Mucosa of stomach (tissue), 1 donor: ENCODE measurements around the gene TPST1.
"Not testable (repeated sequence)": the region's sequence is repeated elsewhere in the genome, so short reads cannot be mapped to it uniquely, and the experiment has no call there.

Experiments
- H3K27me3 ChIP-seq: one replicate; pipeline ENCODE4 v1.7.0; 2013; ENCODE audit warnings: mild to moderate bottlenecking, low read length; ENCODE audit not compliant: control insufficient read depth, insufficient read depth
- H3K36me3 ChIP-seq: one replicate; pipeline ENCODE4 v1.7.0; 2013; ENCODE audit warnings: low read length; ENCODE audit not compliant: control insufficient read depth, insufficient read depth
- H3K4me1 ChIP-seq: one replicate; pipeline ENCODE4 v1.7.0; 2013; ENCODE audit warnings: mild to moderate bottlenecking, low read length; ENCODE audit not compliant: control insufficient read depth, insufficient read depth
- H3K4me3 ChIP-seq: one replicate; pipeline ENCODE4 v1.7.0; 2013; ENCODE audit warnings: low read length
- H3K9ac ChIP-seq: one replicate; pipeline ENCODE4 v1.7.0; 2013; ENCODE audit warnings: mild to moderate bottlenecking, low read length, moderate library complexity
- H3K9me3 ChIP-seq: one replicate; pipeline ENCODE4 v1.7.0; 2013; ENCODE audit warnings: mild to moderate bottlenecking, low read length, moderate library complexity; ENCODE audit not compliant: control insufficient read depth
- donor health status: Pancreatic carcinoma.

The TPST1 gene

DNA sequence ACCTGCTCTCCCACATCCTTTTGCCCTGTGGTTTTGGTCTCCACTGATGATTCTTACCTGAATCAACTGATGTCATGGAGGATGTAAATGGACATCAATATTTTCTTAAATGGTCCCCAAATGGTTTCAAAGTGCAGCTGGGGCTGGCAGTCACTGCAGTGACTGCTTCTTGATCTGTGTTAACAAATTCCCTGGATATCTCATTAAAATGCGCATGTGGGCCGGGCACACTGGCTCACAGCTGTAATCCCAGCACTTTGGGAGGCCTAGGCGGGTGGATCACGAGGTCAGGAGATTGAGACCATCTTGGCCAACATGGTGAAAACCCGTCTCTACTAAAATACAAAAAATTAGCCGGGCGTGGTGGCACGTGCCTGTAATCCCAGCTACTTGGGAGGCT, 30.1 kb upstream of the TPST1 start:
- H3K9ac ChIP-seq = not testable (repeated sequence)

DNA sequence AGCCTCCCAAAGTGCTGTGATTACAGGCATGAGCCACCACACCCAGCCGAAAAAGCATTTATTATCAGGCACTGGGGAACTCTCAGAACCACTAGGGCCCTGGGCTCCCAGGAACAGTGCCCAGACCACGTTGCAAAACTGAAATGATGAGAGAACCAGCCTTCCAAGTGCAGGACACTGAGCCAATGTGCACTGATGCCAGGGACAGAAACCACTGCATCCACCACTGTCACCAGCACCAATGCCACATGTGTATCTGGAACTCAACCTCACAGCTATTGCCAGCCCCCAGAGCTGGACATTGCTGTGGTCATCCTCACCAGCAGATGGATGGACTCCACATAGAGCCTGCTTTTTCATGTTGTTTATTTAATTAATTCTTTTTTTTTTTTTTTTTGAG, 28.2 kb upstream of the TPST1 start:
- no peaks in the 10 kb centered on the region for H3K27me3 ChIP-seq
- H3K9me3 ChIP-seq = no peaks in the 10 kb centered on the region
- no peaks in the 10 kb centered on the region for H3K4me1 ChIP-seq
- no peak overlapping the region for H3K4me3 ChIP-seq
- H3K36me3 ChIP-seq = no peaks in the 10 kb centered on the region
- H3K9ac ChIP-seq = no peak overlapping the region

More for the DNA sequence above, 30.1 kb upstream of the TPST1 start:
- not testable (repeated sequence) for H3K36me3 ChIP-seq, H3K4me1 ChIP-seq, H3K9me3 ChIP-seq, H3K4me3 ChIP-seq, H3K27me3 ChIP-seq

DNA sequence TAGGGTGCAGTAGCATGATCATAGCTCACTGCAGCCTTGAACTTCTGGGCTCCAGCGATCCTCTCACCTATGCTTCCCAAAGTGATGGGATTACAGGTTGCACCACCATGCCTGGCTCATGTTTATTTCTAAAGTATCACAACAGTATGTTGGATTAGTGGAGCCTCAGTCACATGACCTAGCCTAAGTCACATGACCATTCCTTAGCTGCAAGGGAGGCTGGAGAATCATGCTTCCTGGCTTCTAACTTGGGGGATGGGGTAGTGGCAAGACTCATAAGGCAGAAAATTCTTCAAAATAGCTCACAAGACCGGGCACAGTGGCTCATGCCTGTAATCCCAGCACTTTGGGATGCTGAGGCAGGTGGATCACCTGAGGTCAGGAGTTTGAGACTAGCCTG, 26.9 kb upstream of the TPST1 start:
- Histone ChIP-seq H3K36me3 (no peaks in the 10 kb centered on the region), H3K27me3 (no peaks in the 10 kb centered on the region), H3K4me1 (peaks cover 1% of the 10 kb centered on the region), H3K9me3 (no peaks in the 10 kb centered on the region), H3K4me3 (no peak overlapping the region), H3K9ac (no peak overlapping the region)

DNA sequence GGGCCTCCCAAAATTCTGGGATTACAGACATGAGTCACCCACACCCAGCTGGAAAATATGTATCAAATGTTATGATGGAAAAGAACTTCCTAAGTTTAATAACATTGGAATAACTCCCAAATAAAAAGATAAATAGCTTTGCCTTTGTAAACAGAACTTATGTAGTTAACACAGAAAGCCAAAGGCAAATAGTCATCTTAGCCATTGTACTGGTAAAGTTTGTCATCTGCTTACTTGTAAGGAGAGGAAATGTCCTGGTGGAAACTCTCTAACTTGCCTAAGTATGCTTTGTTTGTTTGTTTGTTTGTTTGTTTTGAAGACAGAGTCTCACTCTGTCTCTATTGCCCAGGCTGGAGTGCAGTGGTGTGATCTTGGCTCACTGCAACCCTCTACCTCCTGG, 23.8 kb upstream of the TPST1 start:
- no peaks in the 10 kb centered on the region for H3K36me3 ChIP-seq
- peaks cover 12% of the 10 kb centered on the region for H3K4me1 ChIP-seq
- H3K27me3 ChIP-seq = no peaks in the 10 kb centered on the region
- no peaks in the 10 kb centered on the region for H3K9me3 ChIP-seq
- no peak overlapping the region for H3K9ac ChIP-seq
- no peak overlapping the region for H3K4me3 ChIP-seq

DNA sequence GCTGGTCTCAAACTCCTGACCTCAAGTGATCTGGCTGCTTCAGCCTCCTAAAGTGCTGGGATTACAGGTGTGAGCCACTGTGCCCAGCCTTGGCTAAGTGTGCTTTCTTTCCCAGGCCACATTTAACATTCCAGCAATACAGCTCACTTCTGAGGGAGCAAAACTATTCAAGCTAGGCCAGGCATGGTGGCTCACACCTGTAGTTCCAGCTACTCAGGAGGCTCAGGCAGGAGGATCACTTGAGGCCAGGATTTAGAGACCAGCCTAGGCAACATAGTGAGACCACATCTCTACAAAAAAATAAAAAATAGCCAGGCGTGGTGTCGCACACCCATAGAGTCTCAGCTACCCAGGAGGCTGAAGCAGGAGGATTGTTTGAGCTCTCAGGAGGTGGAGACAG, 23.3 kb upstream of the TPST1 start:
- Histone ChIP-seq H3K36me3 (no peaks in the 10 kb centered on the region), H3K4me3 (no peak overlapping the region), H3K9me3 (no peaks in the 10 kb centered on the region), H3K4me1 (peaks cover 12% of the 10 kb centered on the region), H3K27me3 (no peaks in the 10 kb centered on the region), H3K9ac (no peak overlapping the region)

DNA sequence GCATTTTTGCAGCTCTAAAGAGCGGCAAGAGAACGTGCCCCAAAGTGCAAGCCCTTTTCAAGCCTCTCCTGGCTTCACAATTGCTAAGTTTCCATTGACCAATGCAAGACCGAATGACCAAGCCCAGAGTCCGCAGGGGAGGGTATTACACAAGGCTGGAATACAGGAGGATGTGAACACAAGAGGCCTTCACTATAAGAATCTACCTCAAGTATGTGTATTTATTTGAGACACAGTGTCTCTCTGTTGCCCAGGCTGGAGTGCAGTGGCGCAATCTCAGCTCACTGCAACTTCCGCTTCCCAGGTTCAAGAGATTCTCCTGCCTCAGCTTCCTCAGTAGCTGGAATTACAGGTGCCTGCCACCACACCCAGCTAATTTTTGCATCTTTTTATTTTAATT, 22.2 kb upstream of the TPST1 start:
- no peaks in the 10 kb centered on the region for H3K36me3 ChIP-seq
- no peaks in the 10 kb centered on the region for H3K27me3 ChIP-seq
- H3K4me1 ChIP-seq = peaks cover 12% of the 10 kb centered on the region
- H3K4me3 ChIP-seq = no peak overlapping the region
- H3K9ac ChIP-seq = no peak overlapping the region
- H3K9me3 ChIP-seq = no peaks in the 10 kb centered on the region

DNA sequence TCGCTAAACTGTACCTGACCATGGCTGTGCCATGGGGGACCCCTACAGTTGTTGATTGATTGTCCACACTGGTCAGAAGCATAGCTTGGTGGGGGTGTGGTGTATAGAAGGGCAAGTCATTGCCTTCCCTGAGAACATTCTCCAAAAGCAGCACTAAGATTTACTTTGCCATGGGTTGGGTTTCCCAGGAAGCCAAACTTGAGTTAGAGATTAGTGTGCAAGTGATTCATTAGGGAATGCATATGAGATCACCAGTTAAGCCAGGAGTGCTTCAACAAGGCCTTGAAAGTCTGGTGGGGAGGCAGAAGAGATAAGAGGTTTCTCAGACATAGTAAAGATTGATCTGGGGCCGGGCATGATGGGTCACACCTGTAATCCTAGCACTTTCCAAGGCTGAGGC, 21.4 kb upstream of the TPST1 start:
- no peaks in the 10 kb centered on the region for H3K27me3 ChIP-seq
- no peak overlapping the region for H3K9ac ChIP-seq
- H3K4me1 ChIP-seq = peaks cover 12% of the 10 kb centered on the region
- H3K4me3 ChIP-seq = no peak overlapping the region
- no peaks in the 10 kb centered on the region for H3K36me3 ChIP-seq
- H3K9me3 ChIP-seq = no peaks in the 10 kb centered on the region

DNA sequence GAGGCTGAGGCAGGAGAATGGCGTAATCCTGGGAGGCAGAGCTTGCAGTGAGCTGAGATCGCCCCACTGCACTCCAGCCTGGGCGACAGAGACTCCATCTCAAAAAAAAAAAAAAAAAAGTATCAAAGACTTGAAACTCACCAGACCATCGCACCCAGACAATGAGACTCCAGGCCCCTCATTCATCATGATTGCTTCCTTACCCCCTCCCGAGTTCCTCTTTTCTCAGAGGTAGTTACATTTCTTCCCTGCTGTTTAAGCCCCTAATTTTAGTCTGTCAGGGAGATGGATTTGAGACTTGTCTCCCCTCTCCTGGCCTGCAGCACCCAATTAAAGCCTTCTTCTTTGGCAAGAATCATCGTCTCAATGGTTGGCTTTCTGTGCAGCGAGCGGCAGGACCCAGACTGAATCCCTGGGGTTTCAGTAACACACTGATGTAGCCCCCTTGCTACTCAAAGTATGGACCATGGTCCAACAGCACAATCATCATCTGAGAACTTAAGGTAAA, 19.4 kb upstream of the TPST1 start:
- Histone ChIP-seq H3K36me3 (no peaks in the 10 kb centered on the region), H3K9me3 (no peaks in the 10 kb centered on the region), H3K9ac (no peak overlapping the region), H3K27me3 (no peaks in the 10 kb centered on the region), H3K4me1 (peaks cover 12% of the 10 kb centered on the region), H3K4me3 (no peak overlapping the region)

DNA sequence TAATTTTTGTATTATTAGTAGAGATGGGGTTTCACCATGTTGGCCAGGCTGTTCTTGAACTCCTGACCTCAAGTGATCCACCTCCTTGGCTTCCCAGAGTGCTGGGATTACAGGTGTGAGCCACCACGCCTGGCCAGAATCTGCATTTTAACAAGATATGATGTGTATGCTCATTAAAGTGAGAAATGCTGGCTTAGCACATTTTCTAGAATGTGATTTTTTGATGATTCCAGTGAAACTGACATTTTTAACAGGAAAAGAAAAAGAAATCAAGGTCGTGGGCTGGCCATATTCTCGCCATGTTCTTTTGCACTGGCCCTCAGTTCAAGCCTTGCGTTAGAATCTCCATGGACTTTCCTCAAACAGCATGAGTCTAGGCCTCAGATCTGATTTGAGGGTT, 18.1 kb upstream of the TPST1 start:
- H3K36me3 ChIP-seq = no peaks in the 10 kb centered on the region
- H3K9ac ChIP-seq = no peak overlapping the region
- H3K27me3 ChIP-seq = no peaks in the 10 kb centered on the region
- no peaks in the 10 kb centered on the region for H3K9me3 ChIP-seq
- H3K4me3 ChIP-seq = no peak overlapping the region
- peaks cover 12% of the 10 kb centered on the region for H3K4me1 ChIP-seq

DNA sequence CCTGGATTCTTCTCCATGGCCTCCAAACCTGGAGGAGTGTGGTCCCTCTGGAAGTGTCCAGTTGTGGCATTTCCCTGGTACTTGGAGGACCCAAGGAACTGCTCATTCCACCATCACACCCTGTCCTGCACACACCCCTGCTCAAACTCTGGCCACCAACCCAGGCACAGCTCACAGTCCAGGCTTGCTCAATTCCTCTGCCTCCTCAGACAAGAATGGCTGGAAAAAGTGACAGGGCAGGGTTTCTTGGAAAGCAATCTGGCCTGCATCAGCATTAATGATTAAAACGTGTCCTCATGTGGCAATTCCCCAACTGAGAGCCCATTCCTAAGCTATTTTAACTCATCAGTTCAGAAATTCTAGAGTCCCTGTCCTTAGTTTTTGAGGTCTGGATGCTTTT, 17.2 kb upstream of the TPST1 start:
- Histone ChIP-seq H3K36me3 (no peaks in the 10 kb centered on the region), H3K4me3 (no peak overlapping the region), H3K27me3 (no peaks in the 10 kb centered on the region), H3K9me3 (no peaks in the 10 kb centered on the region), H3K4me1 (peaks cover 12% of the 10 kb centered on the region), H3K9ac (no peak overlapping the region)

DNA sequence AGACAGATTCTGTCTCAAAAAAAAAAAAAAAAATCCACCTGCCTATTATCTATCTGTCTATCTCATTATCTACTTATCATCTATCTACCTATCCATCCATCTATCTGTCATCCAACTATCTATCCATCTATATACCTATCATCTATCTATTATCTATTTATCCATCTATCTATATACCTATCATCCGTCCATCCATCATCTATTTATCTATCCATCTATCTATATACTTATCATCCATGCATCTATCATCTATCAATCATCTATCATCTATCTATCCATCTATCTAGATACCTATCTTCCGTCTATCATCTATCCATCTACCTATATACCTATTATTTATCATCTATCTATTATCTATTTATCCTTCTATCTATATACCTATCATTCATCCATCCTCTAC, 16.5 kb upstream of the TPST1 start:
- H3K4me3 ChIP-seq = no peak overlapping the region
- no peaks in the 10 kb centered on the region for H3K36me3 ChIP-seq
- peaks cover 7% of the 10 kb centered on the region for H3K4me1 ChIP-seq
- H3K27me3 ChIP-seq = no peaks in the 10 kb centered on the region
- H3K9ac ChIP-seq = no peak overlapping the region
- no peaks in the 10 kb centered on the region for H3K9me3 ChIP-seq

DNA sequence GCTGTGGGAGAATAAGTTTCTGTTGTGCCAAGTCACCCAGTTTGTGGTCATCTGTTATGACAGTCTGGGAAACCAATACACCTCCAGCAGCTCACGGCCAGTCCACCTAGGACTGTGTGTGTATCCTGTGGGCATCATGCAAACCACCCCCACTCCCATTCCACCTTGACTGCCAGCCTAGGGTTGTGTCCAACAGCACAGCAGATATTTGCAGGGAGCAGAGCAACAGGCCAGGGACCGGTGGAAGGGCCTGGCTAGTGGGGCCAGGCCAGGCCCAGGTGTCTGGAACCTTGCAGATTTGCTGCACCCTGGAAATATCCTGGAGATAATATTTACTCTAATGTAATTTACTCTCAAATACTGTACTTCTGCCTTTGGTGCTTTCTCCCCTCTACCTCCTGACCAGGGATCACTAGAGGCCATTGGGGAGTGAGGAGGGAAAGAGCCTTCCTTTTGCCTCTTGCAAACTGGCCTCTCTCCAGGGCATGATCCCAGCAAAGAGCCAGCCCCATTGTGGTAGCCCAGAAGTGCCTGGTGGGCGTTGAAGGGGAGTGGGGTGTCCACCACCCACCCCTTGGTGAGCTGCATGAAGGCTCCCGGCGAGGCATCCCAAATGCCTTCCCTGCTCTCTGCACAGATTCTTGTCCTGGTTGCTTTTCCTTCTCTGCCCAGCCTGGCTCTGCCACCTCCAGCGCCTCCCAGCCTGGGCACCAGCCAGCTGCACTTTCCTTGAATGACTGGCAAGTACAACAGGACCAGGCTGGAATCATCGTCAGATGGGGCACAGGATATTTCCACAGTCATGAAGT, 15.2 kb upstream of the TPST1 start:
- Histone ChIP-seq H3K27me3 (no peaks in the 10 kb centered on the region), H3K9me3 (no peaks in the 10 kb centered on the region), H3K4me1 (no peaks in the 10 kb centered on the region), H3K4me3 (no peak overlapping the region), H3K36me3 (no peaks in the 10 kb centered on the region), H3K9ac (no peak overlapping the region)

DNA sequence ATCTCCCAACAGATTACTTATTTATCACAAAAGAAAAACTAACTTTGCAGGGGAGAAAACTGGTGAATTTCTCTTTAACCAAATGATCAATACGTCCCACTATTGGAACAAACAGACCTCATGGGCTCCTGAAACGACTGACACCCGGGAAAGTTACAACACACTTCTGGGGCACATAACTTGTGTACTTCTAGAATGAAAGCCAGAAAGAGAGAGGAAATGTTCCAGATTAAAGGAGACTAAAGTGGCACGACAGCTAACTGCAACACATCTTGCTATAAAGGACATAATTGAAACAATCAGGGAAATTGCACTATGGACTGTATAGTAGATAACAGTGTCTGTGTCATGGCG, 14.7 kb upstream of the TPST1 start:
- Histone ChIP-seq H3K4me1 (no peaks in the 10 kb centered on the region), H3K9ac (no peak overlapping the region), H3K9me3 (no peaks in the 10 kb centered on the region), H3K27me3 (no peaks in the 10 kb centered on the region), H3K36me3 (no peaks in the 10 kb centered on the region), H3K4me3 (no peak overlapping the region)
